GM19193 (cell line): ENCODE measurements around the gene FZD2.

Experiments used
- POLR2A ChIP-seq: IDR thresholded peaks from 4 replicates; pipeline ENCODE4 v1.6.1; 2011; ENCODE audit not compliant: insufficient read depth, insufficient read length; ENCODE audit errors: extremely low read depth

FZD2 gene

DNA sequence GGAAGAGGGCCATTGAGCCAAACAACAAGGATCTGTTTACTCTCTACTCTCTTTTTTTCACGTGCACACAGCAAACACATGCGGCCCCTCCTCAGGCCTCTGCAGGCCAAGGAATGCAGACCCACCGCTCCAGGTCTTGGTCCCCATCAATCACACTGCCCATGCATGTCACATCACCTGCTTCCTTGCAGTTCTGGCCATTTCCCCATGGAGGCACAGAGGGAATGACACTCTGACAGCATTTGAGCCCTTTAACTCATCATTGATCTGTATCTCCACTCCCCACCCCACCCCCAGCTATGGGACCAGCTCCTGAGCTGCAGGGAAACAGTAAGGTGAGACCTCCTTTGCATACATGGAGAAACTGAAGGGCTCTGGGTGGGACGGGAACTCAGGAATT, 53.0 kb downstream of the FZD2 start:
- no peak for TF ChIP-seq POLR2A
